Stimulated activated CD8-positive, alpha-beta memory T cell treated with anti-CD3 and anti-CD28 coated beads, Interleukin-2, amount 100 ng/mL, for 1 hour (primary cell): ENCODE measurements around the gene CACNB2.
"Not testable (repeated sequence)": the region's sequence is repeated elsewhere in the genome, so short reads cannot be mapped to it uniquely, and the experiment has no call there.

Experiments
- DNase-seq, 2 donors: peaks; one replicate each; pipeline ENCODE4 v3.0.0-alpha.2; 2020; ENCODE audit warnings: low read depth in 2 of 2

Gene CACNB2

GRCh38 chr10:18145652-18146051 lies 5.4 kb downstream of the CACNB2 start:
- no peak for DNase-seq

- DNase-seq, result no peak
Observed at GRCh38 chr10:18149196-18149800, 9.1 kb downstream of the CACNB2 start.

GRCh38 chr10:18151356-18151890 lies 11.2 kb downstream of the CACNB2 start:
- no peak for DNase-seq

GRCh38 chr10:18153381-18153780 lies 13.2 kb downstream of the CACNB2 start:
- not testable (repeated sequence) for DNase-seq

GRCh38 chr10:18155321-18155720 lies 15.1 kb downstream of the CACNB2 start:
- DNase-seq, result no peak

GRCh38 chr10:18156797-18157196 lies 16.6 kb downstream of the CACNB2 start:
- not testable (repeated sequence) for DNase-seq

- DNase-seq, result no peak
Observed at GRCh38 chr10:18157881-18158280, 17.7 kb downstream of the CACNB2 start.

GRCh38 chr10:18158773-18159265 lies 18.6 kb downstream of the CACNB2 start:
- no peak for DNase-seq

GRCh38 chr10:18159557-18159956 lies 19.3 kb downstream of the CACNB2 start:
- DNase-seq, result no peak

GRCh38 chr10:18162021-18162627 lies 21.9 kb downstream of the CACNB2 start:
- no peak for DNase-seq

- DNase-seq, result no peak
Observed at GRCh38 chr10:18164093-18164492, 23.9 kb downstream of the CACNB2 start.

GRCh38 chr10:18164748-18165361 lies 24.6 kb downstream of the CACNB2 start:
- no peak for DNase-seq

GRCh38 chr10:18178854-18179483 lies 38.7 kb downstream of the CACNB2 start:
- no peak for DNase-seq

GRCh38 chr10:18179891-18180290 lies 39.7 kb downstream of the CACNB2 start:
- no peak for DNase-seq

GRCh38 chr10:18181382-18181781 lies 41.2 kb downstream of the CACNB2 start:
- DNase-seq, result not testable (repeated sequence)

- no peak for DNase-seq
Observed at GRCh38 chr10:18185621-18186020, 45.4 kb downstream of the CACNB2 start.

GRCh38 chr10:18190840-18191239 lies 50.6 kb downstream of the CACNB2 start:
- no peak for DNase-seq

GRCh38 chr10:18194634-18195033 lies 54.4 kb downstream of the CACNB2 start:
- no peak for DNase-seq

- DNase-seq, result no peak
Observed at GRCh38 chr10:18195060-18195799, 55.0 kb downstream of the CACNB2 start.

- DNase-seq, result no peak
Observed at GRCh38 chr10:18196806-18197550, 56.8 kb downstream of the CACNB2 start.

GRCh38 chr10:18197706-18198105 lies 57.5 kb downstream of the CACNB2 start:
- DNase-seq, result no peak
